ENCODE data around the gene CCM2. TPM values are rescaled to one million over a fixed set of nuclear protein-coding genes. Genes with fewer than 3 reads are reported as not detected.

The CCM2 gene
- total and polyA plus RNA-seq, 2 experiments from 2014 or later: 24.9 to 40.1 TPM

DNA sequence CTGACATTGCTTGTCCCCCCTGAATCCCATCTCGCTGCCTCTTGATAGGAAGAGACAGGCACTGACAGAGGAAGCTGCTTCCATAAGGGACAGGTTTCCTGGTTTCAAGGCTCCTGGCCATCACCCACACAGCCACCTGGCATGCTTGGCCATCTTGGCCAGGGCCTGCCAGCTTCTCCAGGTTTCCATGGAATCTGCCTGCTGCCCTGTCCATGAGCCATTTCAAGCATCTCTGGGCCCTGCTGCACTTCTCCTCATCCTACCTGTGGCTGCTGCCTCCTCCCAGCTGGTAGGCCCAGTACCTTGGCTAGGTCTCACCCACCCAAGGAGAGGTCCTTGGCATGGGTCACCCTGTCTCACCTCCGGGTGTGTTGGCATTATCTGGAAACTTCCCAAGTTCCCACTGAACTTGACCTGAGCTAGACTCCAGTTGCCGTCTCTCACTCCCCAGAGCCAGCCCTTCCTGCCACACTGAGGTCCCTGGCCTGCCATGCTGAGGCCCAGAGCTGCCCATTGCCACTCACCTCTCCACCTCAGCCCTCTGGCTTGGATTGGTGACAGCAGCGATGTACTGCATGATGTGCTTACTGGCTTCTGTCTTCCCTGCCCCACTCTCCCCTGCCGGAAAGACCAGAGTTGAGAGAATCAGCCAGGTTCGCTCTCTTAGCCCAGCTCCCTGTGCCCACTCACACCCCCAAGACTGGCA, 23.8 kb upstream of the CCM2 start (continued):
- TF ChIP-seq, protein P1, sequence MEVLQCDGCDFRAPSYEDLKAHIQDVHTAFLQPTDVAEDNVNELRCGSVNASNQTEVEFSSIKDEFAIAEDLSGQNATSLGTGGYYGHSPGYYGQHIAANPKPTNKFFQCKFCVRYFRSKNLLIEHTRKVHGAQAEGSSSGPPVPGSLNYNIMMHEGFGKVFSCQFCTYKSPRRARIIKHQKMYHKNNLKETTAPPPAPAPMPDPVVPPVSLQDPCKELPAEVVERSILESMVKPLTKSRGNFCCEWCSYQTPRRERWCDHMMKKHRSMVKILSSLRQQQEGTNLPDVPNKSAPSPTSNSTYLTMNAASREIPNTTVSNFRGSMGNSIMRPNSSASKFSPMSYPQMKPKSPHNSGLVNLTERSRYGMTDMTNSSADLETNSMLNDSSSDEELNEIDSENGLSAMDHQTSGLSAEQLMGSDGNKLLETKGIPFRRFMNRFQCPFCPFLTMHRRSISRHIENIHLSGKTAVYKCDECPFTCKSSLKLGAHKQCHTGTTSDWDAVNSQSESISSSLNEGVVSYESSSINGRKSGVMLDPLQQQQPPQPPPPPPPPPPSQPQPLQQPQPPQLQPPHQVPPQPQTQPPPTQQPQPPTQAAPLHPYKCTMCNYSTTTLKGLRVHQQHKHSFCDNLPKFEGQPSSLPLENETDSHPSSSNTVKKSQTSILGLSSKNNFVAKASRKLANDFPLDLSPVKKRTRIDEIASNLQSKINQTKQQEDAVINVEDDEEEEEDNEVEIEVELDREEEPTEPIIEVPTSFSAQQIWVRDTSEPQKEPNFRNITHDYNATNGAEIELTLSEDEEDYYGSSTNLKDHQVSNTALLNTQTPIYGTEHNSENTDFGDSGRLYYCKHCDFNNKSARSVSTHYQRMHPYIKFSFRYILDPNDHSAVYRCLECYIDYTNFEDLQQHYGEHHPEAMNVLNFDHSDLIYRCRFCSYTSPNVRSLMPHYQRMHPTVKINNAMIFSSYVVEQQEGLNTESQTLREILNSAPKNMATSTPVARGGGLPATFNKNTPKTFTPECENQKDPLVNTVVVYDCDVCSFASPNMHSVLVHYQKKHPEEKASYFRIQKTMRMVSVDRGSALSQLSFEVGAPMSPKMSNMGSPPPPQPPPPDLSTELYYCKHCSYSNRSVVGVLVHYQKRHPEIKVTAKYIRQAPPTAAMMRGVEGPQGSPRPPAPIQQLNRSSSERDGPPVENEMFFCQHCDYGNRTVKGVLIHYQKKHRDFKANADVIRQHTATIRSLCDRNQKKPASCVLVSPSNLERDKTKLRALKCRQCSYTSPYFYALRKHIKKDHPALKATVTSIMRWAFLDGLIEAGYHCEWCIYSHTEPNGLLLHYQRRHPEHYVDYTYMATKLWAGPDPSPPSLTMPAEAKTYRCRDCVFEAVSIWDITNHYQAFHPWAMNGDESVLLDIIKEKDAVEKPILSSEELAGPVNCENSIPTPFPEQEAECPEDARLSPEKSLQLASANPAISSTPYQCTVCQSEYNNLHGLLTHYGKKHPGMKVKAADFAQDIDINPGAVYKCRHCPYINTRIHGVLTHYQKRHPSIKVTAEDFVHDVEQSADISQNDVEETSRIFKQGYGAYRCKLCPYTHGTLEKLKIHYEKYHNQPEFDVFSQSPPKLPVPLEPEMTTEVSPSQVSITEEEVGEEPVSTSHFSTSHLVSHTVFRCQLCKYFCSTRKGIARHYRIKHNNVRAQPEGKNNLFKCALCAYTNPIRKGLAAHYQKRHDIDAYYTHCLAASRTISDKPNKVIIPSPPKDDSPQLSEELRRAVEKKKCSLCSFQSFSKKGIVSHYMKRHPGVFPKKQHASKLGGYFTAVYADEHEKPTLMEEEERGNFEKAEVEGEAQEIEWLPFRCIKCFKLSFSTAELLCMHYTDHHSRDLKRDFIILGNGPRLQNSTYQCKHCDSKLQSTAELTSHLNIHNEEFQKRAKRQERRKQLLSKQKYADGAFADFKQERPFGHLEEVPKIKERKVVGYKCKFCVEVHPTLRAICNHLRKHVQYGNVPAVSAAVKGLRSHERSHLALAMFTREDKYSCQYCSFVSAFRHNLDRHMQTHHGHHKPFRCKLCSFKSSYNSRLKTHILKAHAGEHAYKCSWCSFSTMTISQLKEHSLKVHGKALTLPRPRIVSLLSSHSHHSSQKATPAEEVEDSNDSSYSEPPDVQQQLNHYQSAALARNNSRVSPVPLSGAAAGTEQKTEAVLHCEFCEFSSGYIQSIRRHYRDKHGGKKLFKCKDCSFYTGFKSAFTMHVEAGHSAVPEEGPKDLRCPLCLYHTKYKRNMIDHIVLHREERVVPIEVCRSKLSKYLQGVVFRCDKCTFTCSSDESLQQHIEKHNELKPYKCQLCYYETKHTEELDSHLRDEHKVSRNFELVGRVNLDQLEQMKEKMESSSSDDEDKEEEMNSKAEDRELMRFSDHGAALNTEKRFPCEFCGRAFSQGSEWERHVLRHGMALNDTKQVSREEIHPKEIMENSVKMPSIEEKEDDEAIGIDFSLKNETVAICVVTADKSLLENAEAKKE (CRISPR knock-in tag; IDR thresholded peaks at IDR 0.05): no peak
- TF ChIP-seq, protein P2, sequence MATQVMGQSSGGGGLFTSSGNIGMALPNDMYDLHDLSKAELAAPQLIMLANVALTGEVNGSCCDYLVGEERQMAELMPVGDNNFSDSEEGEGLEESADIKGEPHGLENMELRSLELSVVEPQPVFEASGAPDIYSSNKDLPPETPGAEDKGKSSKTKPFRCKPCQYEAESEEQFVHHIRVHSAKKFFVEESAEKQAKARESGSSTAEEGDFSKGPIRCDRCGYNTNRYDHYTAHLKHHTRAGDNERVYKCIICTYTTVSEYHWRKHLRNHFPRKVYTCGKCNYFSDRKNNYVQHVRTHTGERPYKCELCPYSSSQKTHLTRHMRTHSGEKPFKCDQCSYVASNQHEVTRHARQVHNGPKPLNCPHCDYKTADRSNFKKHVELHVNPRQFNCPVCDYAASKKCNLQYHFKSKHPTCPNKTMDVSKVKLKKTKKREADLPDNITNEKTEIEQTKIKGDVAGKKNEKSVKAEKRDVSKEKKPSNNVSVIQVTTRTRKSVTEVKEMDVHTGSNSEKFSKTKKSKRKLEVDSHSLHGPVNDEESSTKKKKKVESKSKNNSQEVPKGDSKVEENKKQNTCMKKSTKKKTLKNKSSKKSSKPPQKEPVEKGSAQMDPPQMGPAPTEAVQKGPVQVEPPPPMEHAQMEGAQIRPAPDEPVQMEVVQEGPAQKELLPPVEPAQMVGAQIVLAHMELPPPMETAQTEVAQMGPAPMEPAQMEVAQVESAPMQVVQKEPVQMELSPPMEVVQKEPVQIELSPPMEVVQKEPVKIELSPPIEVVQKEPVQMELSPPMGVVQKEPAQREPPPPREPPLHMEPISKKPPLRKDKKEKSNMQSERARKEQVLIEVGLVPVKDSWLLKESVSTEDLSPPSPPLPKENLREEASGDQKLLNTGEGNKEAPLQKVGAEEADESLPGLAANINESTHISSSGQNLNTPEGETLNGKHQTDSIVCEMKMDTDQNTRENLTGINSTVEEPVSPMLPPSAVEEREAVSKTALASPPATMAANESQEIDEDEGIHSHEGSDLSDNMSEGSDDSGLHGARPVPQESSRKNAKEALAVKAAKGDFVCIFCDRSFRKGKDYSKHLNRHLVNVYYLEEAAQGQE (IDR thresholded peaks at IDR 0.05; ENCODE audit: unreplicated experiment): no peak
- TF ChIP-seq POLR2AphosphoS5 (IDR thresholded peaks at IDR 0.05; ENCODE audit: low read depth): no peak

DNA sequence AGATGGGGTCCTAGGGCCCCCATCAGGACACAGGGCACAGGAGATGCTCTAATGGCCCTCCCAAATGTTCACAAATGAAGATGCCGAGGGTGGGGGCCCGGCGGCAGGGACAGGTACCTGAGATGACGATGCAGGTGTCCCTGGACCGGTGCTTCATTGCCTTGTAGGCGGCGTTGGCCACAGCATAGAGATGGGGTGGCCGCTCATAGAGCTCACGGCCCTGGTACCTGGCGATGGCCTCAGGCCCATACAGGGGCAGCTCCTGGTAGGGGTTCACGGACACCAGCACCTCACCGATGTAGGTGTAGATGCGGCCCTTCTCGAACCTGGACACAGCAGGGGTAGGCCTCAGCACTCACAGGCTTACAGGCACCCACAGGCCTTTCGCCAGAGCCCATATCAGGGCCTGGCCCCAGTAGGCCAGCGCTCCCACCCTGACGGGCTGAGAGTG, 23.2 kb upstream of the CCM2 start:
- H3K27ac ChIP-seq (ENCODE audit: low read depth): no peak overlapping the region
- H3K4me2 ChIP-seq: no peak overlapping the region
- no peak overlapping the region for H3K27ac Mint-ChIP-seq
- H3K79me2 ChIP-seq (replicated peaks; ENCODE audit: insufficient read depth): no peaks in the 10 kb centered on the region
- no peaks in the 10 kb centered on the region; the same call in 1 of the 2 replicates for H4K20me1 ChIP-seq (replicated peaks; ENCODE audit: insufficient read depth)
- H3K4me1 Mint-ChIP-seq: no peaks in the 10 kb centered on the region; the same call in 2 of the 3 replicates
- H3K36me3 Mint-ChIP-seq (ENCODE audit: low read depth): peaks cover 16% of the 10 kb centered on the region
- H3K9me3 Mint-ChIP-seq: no peaks in the 10 kb centered on the region
- DNase-seq (ENCODE audit: low spot score) (no peak), ATAC-seq (no peak)
- H2AFZ ChIP-seq: no peak overlapping the region
- H3K27me3 ChIP-seq (ENCODE audit: insufficient read depth): no peaks in the 10 kb centered on the region
- peaks cover 7% of the 10 kb centered on the region for H3F3A ChIP-seq (replicated peaks; ENCODE audit: low read depth)
- no peak overlapping the region for H3K4me3 ChIP-seq
- 0 out of 2 replicates have a peak, but pooled peaks cover 4% of the 10 kb centered on the region for H3K36me3 ChIP-seq (ENCODE audit: insufficient read depth)
- H3K4me3 Mint-ChIP-seq: no peak overlapping the region
- no peaks in the 10 kb centered on the region for H3K9me2 ChIP-seq (ENCODE audit: insufficient read depth)
- peaks cover 7% of the 10 kb centered on the region for H3K27me3 Mint-ChIP-seq (ENCODE audit: insufficient read depth, low read depth, poor library complexity)
- no peaks in the 10 kb centered on the region for H3K4me1 ChIP-seq (ENCODE audit: insufficient read depth)
- TF ChIP-seq, protein P2 (IDR thresholded peaks at IDR 0.05; ENCODE audit: unreplicated experiment): no peak

All from GM23338 (cell line).